Left renal cortex interstitium (tissue), 4 donors: ENCODE results near the gene ARHGAP45. TPM values are rescaled to one million over a fixed set of nuclear protein-coding genes. Genes with fewer than 3 reads are reported as not detected.
"Not testable (repeated sequence)": the region's sequence is repeated elsewhere in the genome, so short reads cannot be mapped to it uniquely, and the experiment has no call there.

Experiments used
- DNase-seq, 4 donors: peaks; one replicate each; pipeline ENCODE4 v3.0.0-alpha.2; 2013; ENCODE audit warnings: low read depth in 4 of 4, low spot score in 2 of 4, missing footprints in 1 of 4
- polyA plus RNA-seq, 4 donors: library from polyadenylated mRNA; unstranded; fragments of 120-200 nt; gene quantifications; one replicate each; pipeline ENCODE4 v1.2.1, GENCODE V29; 2013; ENCODE audit not compliant: insufficient read length in 4 of 4

Gene ARHGAP45
- polyA plus RNA-seq = 10 to 100 TPM in 3 of 4 donors, 1 to 10 TPM in 1; 9.4 to 14.9 (median 12.2) TPM

- no peak for DNase-seq
These were observed at the start of gene ARHGAP45 for GRCh38 chr19:1066748-1067340. Gene ARHGAP45 (plus strand): TSS chr19:1067167. CDS start chr19:1067406, 239 bp downstream.

- no peak for DNase-seq
These were observed 49.1 kb upstream of the ARHGAP45 start for GRCh38 chr19:1017906-1018305.

- DNase-seq = no peak
These were observed 48.6 kb upstream of the ARHGAP45 start for GRCh38 chr19:1018393-1018792.

- no peak for DNase-seq
These were observed 47.9 kb upstream of the ARHGAP45 start for GRCh38 chr19:1018932-1019615.

- DNase-seq = no peak
These were observed 47.4 kb upstream of the ARHGAP45 start for GRCh38 chr19:1019616-1019961.

- no peak for DNase-seq
These were observed 46.7 kb upstream of the ARHGAP45 start for GRCh38 chr19:1019980-1020867.

- peak; percentile 95 to 99 (median 96) for DNase-seq
These were observed 46.0 kb upstream of the ARHGAP45 start, which contains the start of gene TMEM259 for GRCh38 chr19:1020868-1021425. Gene TMEM259 (minus strand): TSS chr19:1021123. CDS start chr19:1020996, 127 bp downstream.

- not testable (repeated sequence) for DNase-seq
These were observed 43.1 kb upstream of the ARHGAP45 start for GRCh38 chr19:1023883-1024188.

- not testable (repeated sequence) for DNase-seq
These were observed 41.9 kb upstream of the ARHGAP45 start for GRCh38 chr19:1025080-1025479.

GRCh38 chr19:1025960-1026782, 40.8 kb upstream of the ARHGAP45 start, which contains the start of gene CNN2:
Gene CNN2 (plus strand): TSS chr19:1026608. CDS start chr19:1026662, 54 bp downstream.
- peak in 1 of 4 donors; percentile 73 for DNase-seq

- DNase-seq = no peak
These were observed 40.0 kb upstream of the ARHGAP45 start for GRCh38 chr19:1026783-1027649.

- no peak for DNase-seq
These were observed 39.3 kb upstream of the ARHGAP45 start for GRCh38 chr19:1027650-1028061.

GRCh38 chr19:1028062-1028926, 38.7 kb upstream of the ARHGAP45 start:
- DNase-seq = peak in 2 of 4 donors; percentile 75 to 78

GRCh38 chr19:1032264-1032867, 34.6 kb upstream of the ARHGAP45 start:
- no peak for DNase-seq

- no peak for DNase-seq
These were observed 30.9 kb upstream of the ARHGAP45 start for GRCh38 chr19:1035998-1036621.

GRCh38 chr19:1037621-1038064, 29.3 kb upstream of the ARHGAP45 start:
- DNase-seq = no peak

GRCh38 chr19:1038978-1039645, 27.9 kb upstream of the ARHGAP45 start:
- DNase-seq = no peak
